Sigmoid colon (tissue), 4 donors: ENCODE measurements around the gene TMCC3.

ENCODE experiments used
- EP300 ChIP-seq, 4 donors: sonication (generic); formaldehyde crosslinking; IDR thresholded peaks; one replicate each; pipeline ENCODE4 v1.6.1; 2017; ENCODE audit warnings: antibody characterized with exemption in 4 of 4
- POLR2A ChIP-seq, 2 donors: fragments of 450-650 bp; IDR thresholded peaks; one replicate each; pipeline ENCODE4 v1.6.1; 2016; ENCODE audit warnings: antibody characterized with exemption in 2 of 2, mild to moderate bottlenecking in 2 of 2, moderate library complexity in 2 of 2
- POLR2AphosphoS5 ChIP-seq, 4 donors: sonication (generic); formaldehyde crosslinking; IDR thresholded peaks; one replicate each; pipeline ENCODE4 v1.6.1; 2017; ENCODE audit warnings: antibody characterized with exemption in 4 of 4
- TF ChIP-seq, protein P1 (sequence below), 4 experiments: fragments of 450-650 bp in 3 of 4; fragments of 200-600 bp in 1 of 4; IDR thresholded peaks; one replicate each; pipeline ENCODE4 v1.5.1; 2016 to 2019; ENCODE audit warnings: antibody characterized with exemption in 4 of 4, mild to moderate bottlenecking in 3 of 4, moderate library complexity in 2 of 4

DNA sequence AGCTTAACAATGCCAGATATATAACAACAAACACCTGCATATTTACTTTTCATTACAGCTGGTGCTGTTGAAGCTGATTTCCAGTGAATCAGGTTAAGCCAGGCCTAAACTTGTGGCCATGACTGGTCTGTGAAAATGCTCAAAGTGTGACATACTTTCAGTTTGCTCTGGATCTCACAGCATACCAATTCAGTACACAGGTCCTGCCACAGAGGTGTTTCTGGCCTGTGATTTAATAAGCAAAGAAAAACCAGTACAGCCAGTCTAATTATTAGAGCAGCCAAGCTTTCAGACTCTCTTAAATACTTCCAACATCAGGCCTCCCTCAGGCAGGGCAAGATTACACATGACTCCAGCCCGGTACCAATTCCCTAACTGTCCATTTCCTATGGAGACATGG lies 27.4 kb upstream of the TMCC3 start:
- no peak for TF ChIP-seq POLR2A (IDR thresholded peaks at IDR 0.05)
- TF ChIP-seq, protein P1, sequence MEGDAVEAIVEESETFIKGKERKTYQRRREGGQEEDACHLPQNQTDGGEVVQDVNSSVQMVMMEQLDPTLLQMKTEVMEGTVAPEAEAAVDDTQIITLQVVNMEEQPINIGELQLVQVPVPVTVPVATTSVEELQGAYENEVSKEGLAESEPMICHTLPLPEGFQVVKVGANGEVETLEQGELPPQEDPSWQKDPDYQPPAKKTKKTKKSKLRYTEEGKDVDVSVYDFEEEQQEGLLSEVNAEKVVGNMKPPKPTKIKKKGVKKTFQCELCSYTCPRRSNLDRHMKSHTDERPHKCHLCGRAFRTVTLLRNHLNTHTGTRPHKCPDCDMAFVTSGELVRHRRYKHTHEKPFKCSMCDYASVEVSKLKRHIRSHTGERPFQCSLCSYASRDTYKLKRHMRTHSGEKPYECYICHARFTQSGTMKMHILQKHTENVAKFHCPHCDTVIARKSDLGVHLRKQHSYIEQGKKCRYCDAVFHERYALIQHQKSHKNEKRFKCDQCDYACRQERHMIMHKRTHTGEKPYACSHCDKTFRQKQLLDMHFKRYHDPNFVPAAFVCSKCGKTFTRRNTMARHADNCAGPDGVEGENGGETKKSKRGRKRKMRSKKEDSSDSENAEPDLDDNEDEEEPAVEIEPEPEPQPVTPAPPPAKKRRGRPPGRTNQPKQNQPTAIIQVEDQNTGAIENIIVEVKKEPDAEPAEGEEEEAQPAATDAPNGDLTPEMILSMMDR (IDR thresholded peaks at IDR 0.05) = no peak
- no peak for TF ChIP-seq EP300 (IDR thresholded peaks at IDR 0.05)
- TF ChIP-seq POLR2AphosphoS5 (IDR thresholded peaks at IDR 0.05) = no peak
